ENCODE data around the gene BCL2A1. TPM values are rescaled to one million over a fixed set of nuclear protein-coding genes. Genes with fewer than 3 reads are reported as not detected.

BCL2A1 gene
- total RNA-seq, 1 experiment from 2014 or later = 0.44 TPM

- BruUV-seq (replicated peaks) = no TSS peak
- Histone ChIP-seq H3K9me3 (ENCODE audit: control insufficient read depth in 1 of 2, insufficient read depth in 1 of 2, low read depth in 1 of 2, low read length in 2 of 2) (no peaks in the 10 kb centered on the region), H3K4me2 (ENCODE audit: low read length) (no peak overlapping the region), H2AFZ (ENCODE audit: low read depth, low read length, poor library complexity, severe bottlenecking) (no peak overlapping the region), H3K4me1 (ENCODE audit: control insufficient read depth in 1 of 2, insufficient read depth in 2 of 2, low read length in 2 of 2) (no peaks in the 10 kb centered on the region), H3K36me3 (ENCODE audit: control insufficient read depth in 1 of 2, insufficient read depth in 2 of 2, low read length in 2 of 2) (no peaks in the 10 kb centered on the region), H3K4me3 (replicated peaks in 1 of 2; ENCODE audit: low read depth in 1 of 2, low read length in 2 of 2) (no peak overlapping the region), H3K79me2 (ENCODE audit: insufficient read depth, low read length) (no peaks in the 10 kb centered on the region), H3K9ac (ENCODE audit: low read length) (no peak overlapping the region), H3K27ac (ENCODE audit: low read depth, low read length) (no peak overlapping the region), H3K9me2 (ENCODE audit: insufficient read depth) (no peaks in the 10 kb centered on the region), H4K20me1 (ENCODE audit: insufficient read depth) (no peaks in the 10 kb centered on the region), H3K27me3 (ENCODE audit: insufficient read depth, low read length) (no peaks in the 10 kb centered on the region)
- no peak for ATAC-seq
- TF ChIP-seq CEBPB (IDR thresholded peaks at IDR 0.05; ENCODE audit: low read depth) (no peak), TCF7L2 (IDR thresholded peaks at IDR 0.05; ENCODE audit: borderline replicate concordance, extremely low read depth, insufficient read depth, insufficient read length) (no peak), YY1 (IDR thresholded peaks at IDR 0.05; ENCODE audit: extremely low read depth, insufficient replicate concordance, low read depth, low read length) (no peak), EGR1 (IDR thresholded peaks at IDR 0.05; ENCODE audit: low read depth) (no peak), ATF3 (IDR thresholded peaks at IDR 0.05) (no peak), SRF (IDR thresholded peaks at IDR 0.05; ENCODE audit: low read depth) (no peak), ZNF274 (IDR thresholded peaks at IDR 0.05; ENCODE audit: low read depth, low read length) (no peak), POLR2A (IDR thresholded peaks at IDR 0.05; ENCODE audit: borderline replicate concordance, extremely low read depth, insufficient read depth, insufficient read length) (no peak), SP1 (IDR thresholded peaks at IDR 0.05; ENCODE audit: low read depth) (no peak)
- RAD21 ChIA-PET (ENCODE audit: low non-redundant PET in 1 of 2, low total read pairs in 2 of 2, uncharacterized antibody in 2 of 2, unreplicated experiment in 2 of 2) = no interaction called here
- intact Hi-C loops (cut with micrococcal nuclease) = no loop called here
- CTCF ChIA-PET = no interaction called here
- no peak for DNase-seq (ENCODE audit: low read depth, low spot score)
- POLR2A ChIA-PET = no interaction called here
Measured at GRCh38 chr15:79942741-79943481, 28.1 kb downstream of the BCL2A1 start.

- H3K9ac ChIP-seq (ENCODE audit: low read length) = no peak overlapping the region
- no peaks in the 10 kb centered on the region for H4K20me1 ChIP-seq (ENCODE audit: insufficient read depth)
- H3K36me3 ChIP-seq (ENCODE audit: control insufficient read depth in 1 of 2, insufficient read depth in 2 of 2, low read length in 2 of 2) = no peaks in the 10 kb centered on the region
- ChIA-PET POLR2A (no interaction called here), CTCF (no interaction called here), RAD21 (ENCODE audit: low non-redundant PET in 1 of 2, low total read pairs in 2 of 2, uncharacterized antibody in 2 of 2, unreplicated experiment in 2 of 2) (no interaction called here)
- no peaks in the 10 kb centered on the region for H3K4me1 ChIP-seq (ENCODE audit: control insufficient read depth in 1 of 2, insufficient read depth in 2 of 2, low read length in 2 of 2)
- no peak overlapping the region for H3K27ac ChIP-seq (ENCODE audit: low read depth, low read length)
- H3K9me2 ChIP-seq (ENCODE audit: insufficient read depth) = no peaks in the 10 kb centered on the region
- no peak overlapping the region for H3K4me3 ChIP-seq (replicated peaks in 1 of 2; ENCODE audit: low read depth in 1 of 2, low read length in 2 of 2)
- no peak overlapping the region for H3K4me2 ChIP-seq (ENCODE audit: low read length)
- BruUV-seq (replicated peaks) = no TSS peak
- DNase-seq (ENCODE audit: low read depth, low spot score) = no peak
- no peak overlapping the region for H2AFZ ChIP-seq (ENCODE audit: low read depth, low read length, poor library complexity, severe bottlenecking)
- ATAC-seq = no peak
- no peaks in the 10 kb centered on the region for H3K79me2 ChIP-seq (ENCODE audit: insufficient read depth, low read length)
- TF ChIP-seq ZFX (IDR thresholded peaks at IDR 0.05) (no peak), ATF3 (IDR thresholded peaks at IDR 0.05) (no peak)
- intact Hi-C loops (cut with micrococcal nuclease) = no loop called here
- H3K9me3 ChIP-seq (ENCODE audit: control insufficient read depth in 1 of 2, insufficient read depth in 1 of 2, low read depth in 1 of 2, low read length in 2 of 2) = no peaks in the 10 kb centered on the region
- H3K27me3 ChIP-seq (ENCODE audit: insufficient read depth, low read length) = no peaks in the 10 kb centered on the region
Measured at GRCh38 chr15:79939399-79939798, 31.6 kb downstream of the BCL2A1 start.
